Mesothelial cell of epicardium (in vitro differentiated cells): ENCODE results near the gene CADPS. TPM values are rescaled to one million over a fixed set of nuclear protein-coding genes. Genes with fewer than 3 reads are reported as not detected.

Experiments
- DNase-seq, 2 experiments: peaks; one replicate each; pipeline ENCODE4 v3.0.0; 2021; ENCODE audit warnings: low spot score in 2 of 2; ENCODE audit not compliant: unreplicated experiment in 2 of 2
- H3K27ac Mint-ChIP-seq: 2 replicates; pipeline ENCODE4 v1.8.0; 2021; ENCODE audit warnings: mixed read lengths
- H3K27me3 Mint-ChIP-seq: 2 replicates; pipeline ENCODE4 v1.8.0; 2021; ENCODE audit warnings: low read depth, mixed read lengths
- H3K36me3 Mint-ChIP-seq: 2 replicates; pipeline ENCODE4 v1.8.0; 2021; ENCODE audit warnings: mixed read lengths
- H3K4me1 Mint-ChIP-seq: 2 replicates; pipeline ENCODE4 v1.8.0; 2021; ENCODE audit warnings: mixed read lengths
- H3K4me3 Mint-ChIP-seq: 2 replicates; pipeline ENCODE4 v1.8.0; 2021; ENCODE audit warnings: mild to moderate bottlenecking, moderate library complexity, mixed read lengths
- H3K9me3 Mint-ChIP-seq: 2 replicates; pipeline ENCODE4 v1.8.0; 2021; ENCODE audit warnings: mixed read lengths
- total RNA-seq: library from RNA; stranded (reverse); gene quantifications from 3 replicates; pipeline ENCODE4 v1.2.1, GENCODE V29; 2021
- TF ChIP-seq, protein P1 (sequence below): fragments of 200-600 bp; sonication (generic); IDR thresholded peaks from one replicate; pipeline ENCODE4 v1.5.0; 2021; ENCODE audit warnings: antibody characterized with exemption; ENCODE audit not compliant: unreplicated experiment

CADPS gene
- total RNA-seq, 1 donor from 2014 or later: 4.2 TPM

DNA sequence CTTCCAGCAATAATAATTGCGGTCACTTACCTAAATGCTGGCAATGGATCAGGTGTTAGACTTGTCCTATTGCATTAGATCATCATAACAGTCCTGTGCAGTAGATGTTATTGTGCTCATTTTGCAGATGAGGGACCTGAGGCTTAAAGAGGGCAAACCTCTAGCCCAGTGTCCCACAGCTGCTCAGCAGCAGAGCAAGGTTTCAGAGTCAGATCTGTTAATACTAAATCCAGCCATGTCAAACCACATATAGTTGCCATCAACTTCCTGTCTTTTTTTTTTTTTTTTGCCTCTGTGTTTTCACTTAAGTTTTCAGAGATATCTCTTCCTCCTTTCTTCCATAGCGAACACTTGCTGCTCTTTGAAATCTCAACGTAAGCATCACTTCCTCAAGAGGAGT is 514.0 kb downstream of the CADPS start:
- no peaks in the 10 kb centered on the region for H3K9me3 Mint-ChIP-seq
- no peak for DNase-seq
- TF ChIP-seq, protein P1, sequence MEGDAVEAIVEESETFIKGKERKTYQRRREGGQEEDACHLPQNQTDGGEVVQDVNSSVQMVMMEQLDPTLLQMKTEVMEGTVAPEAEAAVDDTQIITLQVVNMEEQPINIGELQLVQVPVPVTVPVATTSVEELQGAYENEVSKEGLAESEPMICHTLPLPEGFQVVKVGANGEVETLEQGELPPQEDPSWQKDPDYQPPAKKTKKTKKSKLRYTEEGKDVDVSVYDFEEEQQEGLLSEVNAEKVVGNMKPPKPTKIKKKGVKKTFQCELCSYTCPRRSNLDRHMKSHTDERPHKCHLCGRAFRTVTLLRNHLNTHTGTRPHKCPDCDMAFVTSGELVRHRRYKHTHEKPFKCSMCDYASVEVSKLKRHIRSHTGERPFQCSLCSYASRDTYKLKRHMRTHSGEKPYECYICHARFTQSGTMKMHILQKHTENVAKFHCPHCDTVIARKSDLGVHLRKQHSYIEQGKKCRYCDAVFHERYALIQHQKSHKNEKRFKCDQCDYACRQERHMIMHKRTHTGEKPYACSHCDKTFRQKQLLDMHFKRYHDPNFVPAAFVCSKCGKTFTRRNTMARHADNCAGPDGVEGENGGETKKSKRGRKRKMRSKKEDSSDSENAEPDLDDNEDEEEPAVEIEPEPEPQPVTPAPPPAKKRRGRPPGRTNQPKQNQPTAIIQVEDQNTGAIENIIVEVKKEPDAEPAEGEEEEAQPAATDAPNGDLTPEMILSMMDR: no peak
- no peak overlapping the region for H3K27ac Mint-ChIP-seq
- H3K27me3 Mint-ChIP-seq: peaks cover 82% of the 10 kb centered on the region
- no peak overlapping the region for H3K4me3 Mint-ChIP-seq
- H3K4me1 Mint-ChIP-seq: no peaks in the 10 kb centered on the region
- H3K36me3 Mint-ChIP-seq: no peaks in the 10 kb centered on the region

DNA sequence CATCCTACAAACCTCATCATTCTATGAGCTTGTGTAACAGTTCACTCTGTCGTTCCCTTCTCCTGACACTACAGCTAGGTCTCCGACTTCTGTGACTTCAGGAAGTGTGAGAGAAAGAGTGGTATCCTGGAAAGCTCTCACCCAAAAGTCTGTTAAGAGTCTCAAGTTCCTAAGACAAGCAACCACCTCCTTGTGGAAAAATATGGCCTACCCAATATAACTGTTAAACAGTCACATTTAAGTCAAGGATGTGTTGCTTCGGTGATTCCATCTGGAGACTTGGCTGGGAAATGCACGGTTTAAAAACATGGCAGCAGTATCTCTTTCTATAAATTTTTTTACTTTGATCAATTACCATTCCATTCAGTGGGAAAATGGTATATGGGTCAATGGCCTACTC is 515.7 kb downstream of the CADPS start:
- Mint-ChIP-seq H3K4me3 (no peak overlapping the region), H3K27ac (no peak overlapping the region), H3K36me3 (no peaks in the 10 kb centered on the region), H3K4me1 (no peaks in the 10 kb centered on the region), H3K9me3 (no peaks in the 10 kb centered on the region), H3K27me3 (peaks cover 65% of the 10 kb centered on the region)
- TF ChIP-seq, protein P1: no peak
- no peak for DNase-seq

DNA sequence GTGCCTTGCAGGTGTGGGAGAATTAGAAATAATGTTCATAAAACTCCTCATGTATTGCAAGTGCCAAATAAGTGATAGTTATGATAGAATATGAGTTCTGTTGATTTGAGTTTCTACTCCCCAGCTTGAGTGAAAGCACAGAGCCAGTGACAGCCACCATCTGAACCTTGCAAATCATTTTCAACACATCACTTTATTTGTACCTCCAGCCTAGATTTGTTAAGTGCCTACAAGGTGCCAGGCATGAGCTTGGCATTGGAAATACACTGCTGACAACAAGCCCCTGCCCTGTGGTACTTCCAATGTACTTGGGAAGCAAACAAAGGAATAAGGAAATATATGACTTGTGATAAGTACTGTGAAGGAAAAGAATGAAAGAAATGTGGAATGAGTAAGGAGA is 518.9 kb downstream of the CADPS start:
- Mint-ChIP-seq H3K4me3 (no peak overlapping the region), H3K27ac (no peak overlapping the region), H3K27me3 (peaks cover 52% of the 10 kb centered on the region), H3K36me3 (no peaks in the 10 kb centered on the region), H3K4me1 (no peaks in the 10 kb centered on the region), H3K9me3 (no peaks in the 10 kb centered on the region)
- TF ChIP-seq, protein P1: no peak
- no peak for DNase-seq

DNA sequence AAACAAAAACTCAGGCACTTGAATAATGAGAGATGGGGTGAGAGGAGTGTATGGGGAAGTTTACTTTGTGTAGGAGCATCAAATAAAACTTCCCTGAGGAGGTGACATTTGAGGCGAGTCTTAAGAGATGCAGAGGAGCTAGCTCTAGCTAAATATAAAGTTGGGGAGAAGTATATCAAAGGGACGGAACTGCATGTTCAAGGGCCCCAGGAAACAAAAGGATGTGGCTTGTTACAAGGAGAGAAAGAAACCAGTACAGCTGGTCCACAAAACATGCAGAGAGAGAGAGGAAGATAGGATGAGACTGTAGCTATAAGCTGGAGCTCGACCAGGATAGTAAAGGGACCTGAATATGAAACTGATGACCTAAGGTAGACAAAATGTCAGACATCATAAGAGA is 519.5 kb downstream of the CADPS start:
- Mint-ChIP-seq H3K4me3 (no peak overlapping the region), H3K27me3 (peaks cover 52% of the 10 kb centered on the region), H3K9me3 (no peaks in the 10 kb centered on the region), H3K4me1 (no peaks in the 10 kb centered on the region), H3K27ac (no peak overlapping the region), H3K36me3 (no peaks in the 10 kb centered on the region)
- TF ChIP-seq, protein P1: no peak
- no peak for DNase-seq
